DMS 273 (cell line): ENCODE results near the gene MAGI1.
A peak's percentile ranks its signal among the peaks of the same experiment; 100 is the strongest.

Experiments
- DNase-seq: peaks from one replicate; lab custom pipeline; 2025; ENCODE audit not compliant: unreplicated experiment; lab: John Stamatoyannopoulos, UW

Gene MAGI1

GRCh38 chr3:65502526-65502925, 536.2 kb downstream of the MAGI1 start:
- no peak for DNase-seq

GRCh38 chr3:65500398-65501306, 538.1 kb downstream of the MAGI1 start:
- no peak for DNase-seq

GRCh38 chr3:65497846-65498245, 540.9 kb downstream of the MAGI1 start:
- peak; percentile 97 for DNase-seq

- DNase-seq, result no peak
These were observed 541.5 kb downstream of the MAGI1 start for GRCh38 chr3:65497236-65497635.

GRCh38 chr3:65493938-65494337, 544.8 kb downstream of the MAGI1 start:
- DNase-seq, result no peak

GRCh38 chr3:65493371-65493882, 545.3 kb downstream of the MAGI1 start:
- no peak for DNase-seq

GRCh38 chr3:65492249-65492648, 546.5 kb downstream of the MAGI1 start:
- no peak for DNase-seq

GRCh38 chr3:65490114-65490513, 548.6 kb downstream of the MAGI1 start:
- DNase-seq, result no peak

- no peak for DNase-seq
These were observed 549.5 kb downstream of the MAGI1 start for GRCh38 chr3:65489253-65489652.

GRCh38 chr3:65485826-65486469, 552.8 kb downstream of the MAGI1 start:
- DNase-seq, result no peak

- no peak for DNase-seq
These were observed 553.8 kb downstream of the MAGI1 start for GRCh38 chr3:65484964-65485363.

GRCh38 chr3:65483480-65483879, 555.2 kb downstream of the MAGI1 start:
- no peak for DNase-seq

GRCh38 chr3:65483011-65483410, 555.7 kb downstream of the MAGI1 start:
- DNase-seq, result no peak

GRCh38 chr3:65481085-65481484, 557.6 kb downstream of the MAGI1 start:
- DNase-seq, result no peak

GRCh38 chr3:65479990-65480389, 558.7 kb downstream of the MAGI1 start:
- DNase-seq, result no peak

- DNase-seq, result no peak
These were observed 559.9 kb downstream of the MAGI1 start for GRCh38 chr3:65478551-65479500.

GRCh38 chr3:65473736-65474135, 565.0 kb downstream of the MAGI1 start:
- no peak for DNase-seq

- no peak for DNase-seq
These were observed 566.2 kb downstream of the MAGI1 start for GRCh38 chr3:65472501-65472900.

GRCh38 chr3:65466300-65466988, 572.3 kb downstream of the MAGI1 start:
- no peak for DNase-seq

GRCh38 chr3:65449841-65450428, 588.8 kb downstream of the MAGI1 start:
- no peak for DNase-seq
